PC-9 (cell line): ENCODE results near the gene NPIPB6.

Experiments used
- CTCF ChIP-seq: fragments of 200-600 bp; sonication (generic); conservative IDR thresholded peaks from 2 replicates; pipeline ENCODE4 v1.6.1; 2017; ENCODE audit warnings: mixed run types, antibody characterized with exemption, mild to moderate bottlenecking, moderate library complexity
- EZH2 ChIP-seq: fragments of 200-600 bp; sonication (generic); IDR thresholded peaks from 2 replicates; pipeline ENCODE4 v1.8.0; 2017; ENCODE audit warnings: antibody characterized with exemption, low read depth

- TF ChIP-seq CTCF: no peak
- TF ChIP-seq EZH2: no peak
Measured at GRCh38 chr16:28301154-28301553, 62.2 kb downstream of the NPIPB6 start.
